Suprapubic skin (tissue), 4 donors: ENCODE results near the gene SYNGR3.

Experiments used
- CTCF ChIP-seq, 2 donors: fragments of 200-600 bp in 1 of 2; fragments of 450-650 bp in 1 of 2; sonication (generic) in 1 of 2; IDR thresholded peaks; one replicate each; pipeline ENCODE4 v1.5.1; 2016 to 2019; ENCODE audit warnings: antibody characterized with exemption in 2 of 2, mild to moderate bottlenecking in 1 of 2, moderate library complexity in 1 of 2
- EP300 ChIP-seq: sonication (generic); formaldehyde crosslinking; IDR thresholded peaks from one replicate; pipeline ENCODE4 v1.6.1; 2017; ENCODE audit warnings: antibody characterized with exemption
- POLR2A ChIP-seq, 2 donors: fragments of 450-650 bp; IDR thresholded peaks; one replicate each; pipeline ENCODE4 v1.6.1; 2017; ENCODE audit warnings: antibody characterized with exemption in 2 of 2, mild to moderate bottlenecking in 2 of 2, moderate library complexity in 2 of 2
- POLR2AphosphoS5 ChIP-seq, 3 donors: sonication (generic); formaldehyde crosslinking; IDR thresholded peaks; one replicate each; pipeline ENCODE4 v1.6.1; 2017; ENCODE audit warnings: antibody characterized with exemption in 3 of 3

DNA sequence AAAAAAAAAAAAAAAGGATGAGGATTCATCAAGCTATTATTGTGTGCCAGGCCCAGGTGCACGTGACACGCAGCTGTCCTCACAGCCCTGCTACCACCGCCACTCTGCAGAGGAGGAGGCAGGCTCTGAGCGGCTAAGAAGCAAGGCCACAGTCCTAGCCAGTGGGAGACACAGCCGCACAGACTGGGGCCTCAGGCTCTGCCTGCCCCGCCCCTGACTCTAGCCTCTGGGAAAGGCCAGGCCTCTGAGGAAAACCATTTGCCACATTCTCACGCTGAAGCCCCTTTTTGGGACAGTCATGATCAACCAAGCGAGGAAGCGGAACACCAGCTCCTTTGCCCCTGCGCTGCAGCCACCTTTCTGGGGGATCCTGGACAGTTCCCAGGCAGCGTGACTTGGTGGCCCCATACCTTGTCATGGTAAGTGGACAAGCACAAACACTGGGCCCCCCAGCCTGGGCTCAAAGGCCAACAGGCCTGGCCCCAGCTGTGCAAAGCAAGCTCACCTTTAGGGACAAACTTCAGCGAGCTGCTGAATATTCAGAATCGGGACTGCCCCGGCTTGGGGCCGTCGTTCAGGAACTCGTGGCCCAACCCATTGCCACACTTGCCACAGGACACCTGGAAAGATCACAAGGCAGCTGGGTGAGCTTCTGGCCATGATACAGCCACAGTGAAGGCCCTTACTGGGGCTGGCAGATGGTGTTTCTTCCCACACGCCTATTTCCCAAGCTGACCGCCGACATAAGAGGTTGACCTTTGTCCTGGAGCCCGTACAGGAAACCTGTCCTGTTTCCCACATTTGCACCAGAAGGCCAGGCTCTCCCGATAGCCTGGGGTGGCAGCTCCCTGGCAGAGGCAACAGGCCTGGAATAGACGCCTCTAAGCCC, 49.3 kb upstream of the SYNGR3 start:
- no peak for TF ChIP-seq CTCF (IDR thresholded peaks at IDR 0.05)
- no peak for TF ChIP-seq POLR2AphosphoS5 (IDR thresholded peaks at IDR 0.05)
- no peak for TF ChIP-seq POLR2A (IDR thresholded peaks at IDR 0.05)
- TF ChIP-seq EP300, result no peak
